Thoracic aorta (tissue), 2 donors: ENCODE results near the gene F2. TPM values are rescaled to one million over a fixed set of nuclear protein-coding genes. Genes with fewer than 3 reads are reported as not detected.

Source experiments
- ATAC-seq: fragments of 150-250 bp; one replicate; pipeline ENCODE4 v1.8.0; 2017; ENCODE audit warnings: low read depth; ENCODE audit not compliant: insufficient number of reproducible peaks, low FRiP score
- DNase-seq: peaks from one replicate; pipeline ENCODE4 v3.0.0-alpha.2; 2020; ENCODE audit warnings: low spot score
- H3K27ac ChIP-seq, 2 donors: fragments of 200-600 bp; sonication (generic); 1 replicate in 1 of 2; 2 replicates in 1 of 2; pipeline ENCODE4 v1.5.1; 2016; ENCODE audit warnings: mild to moderate bottlenecking in 2 of 2, moderate library complexity in 2 of 2
- H3K27me3 ChIP-seq: fragments of 200-600 bp; sonication (generic); replicated peaks from 2 replicates; pipeline ENCODE4 v1.6.0; 2016; ENCODE audit warnings: mild to moderate bottlenecking; ENCODE audit not compliant: insufficient read depth
- H3K36me3 ChIP-seq: fragments of 200-600 bp; sonication (generic); one replicate; pipeline ENCODE4 v1.5.1; 2016
- H3K4me1 ChIP-seq, 2 donors: fragments of 200-600 bp; sonication (generic); 1 replicate in 1 of 2; 2 replicates in 1 of 2; pipeline versions ENCODE4 v1.5.1 to v1.6.0; 2016; ENCODE audit warnings: low read depth in 2 of 2, mild to moderate bottlenecking in 1 of 2; ENCODE audit not compliant: control insufficient read depth in 1 of 2
- H3K4me3 ChIP-seq: fragments of 200-600 bp; sonication (generic); 2 replicates; pipeline ENCODE4 v1.5.1; 2016; ENCODE audit warnings: mild to moderate bottlenecking
- H3K9me3 ChIP-seq: fragments of 200-600 bp; sonication (generic); 2 replicates; pipeline ENCODE4 v1.5.1; 2016
- total RNA-seq, 2 donors: library from RNA; depleted of rRNA; stranded (reverse); fragments of >200 nt; gene quantifications; one replicate each; pipeline versions ENCODE4 v1.1.0 to v1.2.3, GENCODE V29; 2016
- TF ChIP-seq, protein P1 (sequence below): fragments of 200-600 bp; sonication (generic); IDR thresholded peaks from one replicate; pipeline ENCODE4 v1.5.1; 2019; ENCODE audit warnings: antibody characterized with exemption

The F2 gene
- total RNA-seq, 2 donors from 2014 or later = not detected

DNA sequence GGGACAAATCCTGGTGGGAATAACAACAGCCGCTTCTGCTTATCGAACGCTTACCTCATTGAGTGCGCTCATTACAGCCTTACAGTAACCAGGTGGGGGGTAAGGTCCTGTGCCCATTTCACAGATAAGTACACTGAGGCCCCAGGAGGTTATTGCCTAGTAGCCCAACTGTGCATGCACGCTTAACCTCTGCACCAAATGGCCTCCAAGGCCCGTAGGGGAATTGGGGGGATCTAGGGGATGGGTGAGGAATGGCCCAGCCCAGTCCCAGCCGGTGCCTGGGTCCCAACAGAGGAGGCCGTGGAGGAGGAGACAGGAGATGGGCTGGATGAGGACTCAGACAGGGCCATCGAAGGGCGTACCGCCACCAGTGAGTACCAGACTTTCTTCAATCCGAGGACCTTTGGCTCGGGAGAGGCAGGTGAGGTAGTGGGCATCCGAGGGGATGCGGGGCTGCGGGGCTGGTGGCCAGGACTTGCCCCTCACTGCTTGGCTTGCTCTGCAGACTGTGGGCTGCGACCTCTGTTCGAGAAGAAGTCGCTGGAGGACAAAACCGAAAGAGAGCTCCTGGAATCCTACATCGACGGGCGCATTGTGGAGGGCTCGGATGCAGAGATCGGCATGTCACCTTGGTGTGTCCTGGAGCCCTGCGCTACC is 7.3 kb downstream of the F2 start:
- ATAC-seq (no peak), DNase-seq (no peak)
- Histone ChIP-seq H3K27ac (no peak overlapping the region), H3K4me3 (no peak overlapping the region), H3K4me1 (no peaks in the 10 kb centered on the region), H3K36me3 (no peaks in the 10 kb centered on the region), H3K9me3 (no peaks in the 10 kb centered on the region), H3K27me3 (no peaks in the 10 kb centered on the region)
- TF ChIP-seq, protein P1, sequence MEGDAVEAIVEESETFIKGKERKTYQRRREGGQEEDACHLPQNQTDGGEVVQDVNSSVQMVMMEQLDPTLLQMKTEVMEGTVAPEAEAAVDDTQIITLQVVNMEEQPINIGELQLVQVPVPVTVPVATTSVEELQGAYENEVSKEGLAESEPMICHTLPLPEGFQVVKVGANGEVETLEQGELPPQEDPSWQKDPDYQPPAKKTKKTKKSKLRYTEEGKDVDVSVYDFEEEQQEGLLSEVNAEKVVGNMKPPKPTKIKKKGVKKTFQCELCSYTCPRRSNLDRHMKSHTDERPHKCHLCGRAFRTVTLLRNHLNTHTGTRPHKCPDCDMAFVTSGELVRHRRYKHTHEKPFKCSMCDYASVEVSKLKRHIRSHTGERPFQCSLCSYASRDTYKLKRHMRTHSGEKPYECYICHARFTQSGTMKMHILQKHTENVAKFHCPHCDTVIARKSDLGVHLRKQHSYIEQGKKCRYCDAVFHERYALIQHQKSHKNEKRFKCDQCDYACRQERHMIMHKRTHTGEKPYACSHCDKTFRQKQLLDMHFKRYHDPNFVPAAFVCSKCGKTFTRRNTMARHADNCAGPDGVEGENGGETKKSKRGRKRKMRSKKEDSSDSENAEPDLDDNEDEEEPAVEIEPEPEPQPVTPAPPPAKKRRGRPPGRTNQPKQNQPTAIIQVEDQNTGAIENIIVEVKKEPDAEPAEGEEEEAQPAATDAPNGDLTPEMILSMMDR = no peak

DNA sequence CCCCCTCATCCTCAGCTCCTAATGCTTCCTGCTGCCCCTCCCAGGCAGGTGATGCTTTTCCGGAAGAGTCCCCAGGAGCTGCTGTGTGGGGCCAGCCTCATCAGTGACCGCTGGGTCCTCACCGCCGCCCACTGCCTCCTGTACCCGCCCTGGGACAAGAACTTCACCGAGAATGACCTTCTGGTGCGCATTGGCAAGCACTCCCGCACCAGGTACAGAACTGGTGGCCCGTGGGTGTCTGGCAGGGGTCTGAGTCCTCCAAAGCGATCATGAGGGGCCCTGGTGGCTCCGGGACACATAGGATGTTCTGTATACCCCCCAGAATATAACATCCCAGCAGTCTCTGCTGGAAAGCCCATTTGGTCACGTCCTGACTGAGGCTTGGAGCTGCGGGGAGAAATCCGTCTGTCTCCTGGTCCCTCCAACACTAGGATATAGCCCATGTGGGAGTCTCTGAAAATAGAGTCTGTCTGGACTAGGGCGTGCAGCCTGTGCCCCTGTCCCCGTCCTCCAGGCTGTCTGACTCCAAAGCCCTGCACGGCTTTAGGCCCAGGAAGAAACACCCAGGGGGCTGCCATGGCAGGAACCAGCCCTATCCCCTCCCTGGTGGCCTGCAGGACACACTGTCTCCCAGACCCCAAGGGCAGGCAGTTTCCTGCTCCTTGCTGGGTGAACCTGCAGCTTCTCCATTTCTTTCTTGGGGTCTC is 9.1 kb downstream of the F2 start:
- no peaks in the 10 kb centered on the region for H3K27me3 ChIP-seq
- no peak for DNase-seq
- H3K4me3 ChIP-seq = no peak overlapping the region
- H3K9me3 ChIP-seq = no peaks in the 10 kb centered on the region
- TF ChIP-seq, protein P1 = no peak
- no peaks in the 10 kb centered on the region for H3K36me3 ChIP-seq
- no peak for ATAC-seq
- no peaks in the 10 kb centered on the region for H3K4me1 ChIP-seq
- H3K27ac ChIP-seq = no peak overlapping the region

DNA sequence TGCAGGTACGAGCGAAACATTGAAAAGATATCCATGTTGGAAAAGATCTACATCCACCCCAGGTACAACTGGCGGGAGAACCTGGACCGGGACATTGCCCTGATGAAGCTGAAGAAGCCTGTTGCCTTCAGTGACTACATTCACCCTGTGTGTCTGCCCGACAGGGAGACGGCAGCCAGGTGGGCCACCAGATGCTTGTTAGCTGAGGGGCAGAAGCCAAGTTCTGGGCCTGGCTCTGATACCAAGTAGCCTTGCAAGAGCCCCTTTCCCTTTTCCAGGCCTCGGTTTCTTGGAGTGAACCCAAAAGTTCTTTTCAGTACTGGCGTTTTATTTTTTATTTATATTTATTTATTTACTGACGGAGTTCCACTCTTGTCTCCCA is 9.6 kb downstream of the F2 start:
- no peak for DNase-seq
- no peak for ATAC-seq
- Histone ChIP-seq H3K9me3 (no peaks in the 10 kb centered on the region), H3K4me1 (no peaks in the 10 kb centered on the region), H3K4me3 (no peak overlapping the region), H3K27ac (no peak overlapping the region), H3K36me3 (no peaks in the 10 kb centered on the region), H3K27me3 (no peaks in the 10 kb centered on the region)
- TF ChIP-seq, protein P1 = no peak

DNA sequence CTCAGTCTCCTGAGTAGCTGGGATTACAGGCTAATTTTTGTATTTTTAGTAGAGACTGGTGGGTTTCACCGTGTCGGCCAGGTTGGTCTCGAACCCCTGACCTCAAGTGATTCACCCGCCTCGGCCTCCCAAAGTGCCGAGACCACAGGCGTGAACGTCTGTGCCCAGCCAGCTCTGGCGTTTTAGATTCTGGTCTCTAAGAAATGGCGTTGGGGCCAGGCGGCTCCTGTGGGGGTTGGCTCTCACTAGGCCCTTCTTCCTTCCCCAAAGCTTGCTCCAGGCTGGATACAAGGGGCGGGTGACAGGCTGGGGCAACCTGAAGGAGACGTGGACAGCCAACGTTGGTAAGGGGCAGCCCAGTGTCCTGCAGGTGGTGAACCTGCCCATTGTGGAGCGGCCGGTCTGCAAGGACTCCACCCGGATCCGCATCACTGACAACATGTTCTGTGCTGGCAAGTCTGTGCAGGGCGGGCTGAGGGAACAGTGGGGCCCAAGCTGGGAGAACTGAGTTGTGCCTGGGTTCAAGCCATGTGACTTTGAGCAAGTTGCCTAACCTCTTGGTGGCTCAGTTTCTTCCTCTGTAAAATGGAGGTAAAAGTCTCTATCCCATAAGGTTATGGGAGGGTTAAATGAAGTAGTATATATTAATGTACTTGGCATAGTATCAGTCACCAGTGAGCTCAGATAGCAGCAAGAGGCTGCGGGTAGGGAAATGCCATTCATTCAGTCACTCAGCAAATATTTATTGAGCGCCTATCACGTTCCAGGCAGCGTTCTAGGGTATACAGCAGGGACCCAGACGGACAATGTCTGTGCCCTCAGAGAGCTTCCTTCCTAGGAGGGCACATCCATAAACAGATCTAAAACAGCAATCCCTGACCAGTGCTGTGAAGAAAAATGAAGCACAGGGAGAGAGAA is 10.4 kb downstream of the F2 start:
- no peak for DNase-seq
- TF ChIP-seq, protein P1 = no peak

DNA sequence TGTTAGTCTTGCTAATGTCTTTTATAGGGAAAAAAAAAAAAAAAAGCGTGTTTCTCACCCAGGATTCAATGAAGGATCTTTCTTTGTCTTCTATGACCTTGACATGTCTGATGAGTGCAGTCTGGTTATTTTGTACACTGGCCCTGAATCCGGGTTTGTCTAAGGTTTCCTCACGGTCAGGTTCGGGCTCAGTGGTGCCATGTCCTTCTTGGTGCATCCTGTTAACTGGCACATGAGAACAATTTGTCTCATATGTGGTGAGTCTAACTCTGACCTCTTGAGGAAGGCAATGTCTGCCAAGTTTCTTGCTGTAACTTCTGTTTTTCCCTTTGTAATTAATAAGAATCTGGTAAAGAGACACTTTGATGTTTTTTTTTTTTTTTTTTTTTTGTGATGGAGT is 12.5 kb downstream of the F2 start:
- no peaks in the 10 kb centered on the region for H3K9me3 ChIP-seq
- no peak overlapping the region for H3K4me3 ChIP-seq
- ATAC-seq = no peak
- H3K4me1 ChIP-seq = peaks cover 0 to 4% of the 10 kb centered on the region in 2 donors
- H3K27ac ChIP-seq = no peak overlapping the region
- TF ChIP-seq, protein P1 = no peak
- no peaks in the 10 kb centered on the region for H3K36me3 ChIP-seq
- DNase-seq = no peak
- H3K27me3 ChIP-seq = no peaks in the 10 kb centered on the region

More for the DNA sequence above, 10.4 kb downstream of the F2 start:
- H3K4me1 ChIP-seq = no peaks in the 10 kb centered on the region
- no peak overlapping the region for H3K27ac ChIP-seq
- H3K27me3 ChIP-seq = no peaks in the 10 kb centered on the region
- H3K36me3 ChIP-seq = no peaks in the 10 kb centered on the region
- H3K9me3 ChIP-seq = no peaks in the 10 kb centered on the region
- no peak for ATAC-seq
- H3K4me3 ChIP-seq = no peak overlapping the region
